NCI-H146 (cell line): ENCODE data around the gene ASB2.

Source experiments
- DNase-seq: peaks from one replicate; lab custom pipeline; 2025; lab: John Stamatoyannopoulos, UW

ASB2 gene

GRCh38 chr14:93902619-93903307 is 73.6 kb downstream of the ASB2 start:
- no peak for DNase-seq

- no peak for DNase-seq
Measured at GRCh38 chr14:93901813-93902212, 74.6 kb downstream of the ASB2 start.

- DNase-seq, result no peak
Measured at GRCh38 chr14:93898731-93899130, 77.6 kb downstream of the ASB2 start.

GRCh38 chr14:93898081-93898611 is 78.2 kb downstream of the ASB2 start:
- no peak for DNase-seq

GRCh38 chr14:93897476-93897845 is 78.9 kb downstream of the ASB2 start:
- no peak for DNase-seq

GRCh38 chr14:93895023-93895604 is 81.3 kb downstream of the ASB2 start:
- no peak for DNase-seq

- DNase-seq, result no peak
Measured at GRCh38 chr14:93893661-93894261, 82.6 kb downstream of the ASB2 start.

- DNase-seq, result peak; percentile 31
Measured at GRCh38 chr14:93892923-93893558, 83.3 kb downstream of the ASB2 start.

- no peak for DNase-seq
Measured at GRCh38 chr14:93892505-93892839, 83.9 kb downstream of the ASB2 start.

GRCh38 chr14:93891756-93892504 is 84.4 kb downstream of the ASB2 start:
- peak; percentile 3 for DNase-seq

GRCh38 chr14:93889739-93890483 is 86.5 kb downstream of the ASB2 start:
- no peak for DNase-seq

GRCh38 chr14:93888995-93889394 is 87.4 kb downstream of the ASB2 start:
- no peak for DNase-seq

GRCh38 chr14:93884950-93885349 is 91.4 kb downstream of the ASB2 start:
- DNase-seq, result no peak
